HEK293T (cell line): Measurements from ENCODE around the gene STK40.

Source experiments
- ARNT ChIP-seq: fragments of 450-650 bp; IDR thresholded peaks from 2 replicates; pipeline ENCODE4 v1.6.1; 2017; ENCODE audit warnings: mild to moderate bottlenecking
- BHLHE40 ChIP-seq: fragments of 450-650 bp; IDR thresholded peaks from 2 replicates; pipeline ENCODE4 v1.6.1; 2016; ENCODE audit warnings: mild to moderate bottlenecking, moderate library complexity, borderline replicate concordance
- CTBP1 ChIP-seq: fragments of 450-650 bp; IDR thresholded peaks from 2 replicates; pipeline ENCODE4 v1.6.1; 2016; ENCODE audit warnings: borderline replicate concordance
- L3MBTL2 ChIP-seq: fragments of 450-650 bp; conservative IDR thresholded peaks from 2 replicates; pipeline ENCODE4 v1.6.1; 2016; ENCODE audit warnings: mild to moderate bottlenecking
- TF ChIP-seq, protein P1 (sequence below): fragments of 450-650 bp; IDR thresholded peaks from 2 replicates; pipeline ENCODE4 v1.6.1; 2016

DNA sequence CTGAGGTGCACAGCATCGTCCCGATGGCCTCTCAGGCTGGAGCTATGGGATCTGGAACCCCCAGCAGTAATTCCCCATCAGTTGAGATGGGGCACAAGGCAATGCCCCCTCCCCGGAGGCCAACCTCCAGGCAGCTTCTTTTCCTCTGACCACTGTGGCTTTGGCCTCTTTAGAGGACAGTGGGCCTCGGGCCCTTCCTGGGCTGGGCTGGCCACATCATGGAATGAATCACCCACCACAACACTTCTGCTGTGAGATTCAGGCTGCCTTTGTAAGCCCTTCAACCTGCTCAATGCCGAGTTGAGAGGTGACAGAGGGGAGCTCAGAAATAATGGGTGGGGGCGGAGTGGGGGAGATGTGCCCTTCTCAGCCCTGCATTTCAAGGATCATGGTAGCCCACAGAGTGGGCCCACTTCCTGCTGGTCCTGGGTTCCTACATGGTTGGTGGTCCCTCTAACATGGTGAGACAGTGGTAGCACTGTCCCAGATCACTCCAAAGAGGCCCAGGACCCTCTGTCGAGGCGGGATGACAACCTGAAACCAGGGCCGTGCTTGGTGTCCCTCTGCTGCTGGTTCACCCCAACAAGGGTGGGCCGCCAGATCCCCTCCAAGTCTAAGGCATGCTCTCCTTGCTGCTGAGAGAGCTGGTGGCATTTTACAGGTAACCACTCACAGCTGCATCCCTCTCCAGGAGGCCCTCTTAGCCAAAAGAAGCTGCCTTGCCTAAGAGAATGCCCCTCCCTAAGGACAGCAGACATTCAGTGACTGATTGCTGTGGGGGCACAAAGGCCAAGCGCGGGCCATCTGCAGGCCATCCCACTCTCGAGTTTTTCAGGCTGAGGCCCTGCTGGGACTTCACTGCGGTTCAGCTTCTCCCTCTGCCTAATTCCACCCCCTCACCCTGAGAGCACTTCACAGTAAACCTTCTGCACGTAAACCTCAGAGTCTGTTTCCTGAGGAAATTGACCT is 32.5 kb downstream of the STK40 start:
- no peak for TF ChIP-seq BHLHE40
- TF ChIP-seq CTBP1 = no peak
- no peak for TF ChIP-seq ARNT
- TF ChIP-seq L3MBTL2 = no peak
- TF ChIP-seq, protein P1, sequence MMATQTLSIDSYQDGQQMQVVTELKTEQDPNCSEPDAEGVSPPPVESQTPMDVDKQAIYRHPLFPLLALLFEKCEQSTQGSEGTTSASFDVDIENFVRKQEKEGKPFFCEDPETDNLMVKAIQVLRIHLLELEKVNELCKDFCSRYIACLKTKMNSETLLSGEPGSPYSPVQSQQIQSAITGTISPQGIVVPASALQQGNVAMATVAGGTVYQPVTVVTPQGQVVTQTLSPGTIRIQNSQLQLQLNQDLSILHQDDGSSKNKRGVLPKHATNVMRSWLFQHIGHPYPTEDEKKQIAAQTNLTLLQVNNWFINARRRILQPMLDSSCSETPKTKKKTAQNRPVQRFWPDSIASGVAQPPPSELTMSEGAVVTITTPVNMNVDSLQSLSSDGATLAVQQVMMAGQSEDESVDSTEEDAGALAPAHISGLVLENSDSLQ = no peak
